Colon (tissue), 2 donors: ENCODE data around the gene SFPQ.
"Not testable (repeated sequence)": the region's sequence is repeated elsewhere in the genome, so short reads cannot be mapped to it uniquely, and the experiment has no call there.

ENCODE experiments used
- FAIRE-seq: peaks from 2 replicates; lab custom pipeline; 2012; peaks lifted over from hg19 to GRCh38; lab: Jason Lieb, UNC
- donor health status: control.
- donor health status: control.

The SFPQ gene, protein sequence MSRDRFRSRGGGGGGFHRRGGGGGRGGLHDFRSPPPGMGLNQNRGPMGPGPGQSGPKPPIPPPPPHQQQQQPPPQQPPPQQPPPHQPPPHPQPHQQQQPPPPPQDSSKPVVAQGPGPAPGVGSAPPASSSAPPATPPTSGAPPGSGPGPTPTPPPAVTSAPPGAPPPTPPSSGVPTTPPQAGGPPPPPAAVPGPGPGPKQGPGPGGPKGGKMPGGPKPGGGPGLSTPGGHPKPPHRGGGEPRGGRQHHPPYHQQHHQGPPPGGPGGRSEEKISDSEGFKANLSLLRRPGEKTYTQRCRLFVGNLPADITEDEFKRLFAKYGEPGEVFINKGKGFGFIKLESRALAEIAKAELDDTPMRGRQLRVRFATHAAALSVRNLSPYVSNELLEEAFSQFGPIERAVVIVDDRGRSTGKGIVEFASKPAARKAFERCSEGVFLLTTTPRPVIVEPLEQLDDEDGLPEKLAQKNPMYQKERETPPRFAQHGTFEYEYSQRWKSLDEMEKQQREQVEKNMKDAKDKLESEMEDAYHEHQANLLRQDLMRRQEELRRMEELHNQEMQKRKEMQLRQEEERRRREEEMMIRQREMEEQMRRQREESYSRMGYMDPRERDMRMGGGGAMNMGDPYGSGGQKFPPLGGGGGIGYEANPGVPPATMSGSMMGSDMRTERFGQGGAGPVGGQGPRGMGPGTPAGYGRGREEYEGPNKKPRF

DNA sequence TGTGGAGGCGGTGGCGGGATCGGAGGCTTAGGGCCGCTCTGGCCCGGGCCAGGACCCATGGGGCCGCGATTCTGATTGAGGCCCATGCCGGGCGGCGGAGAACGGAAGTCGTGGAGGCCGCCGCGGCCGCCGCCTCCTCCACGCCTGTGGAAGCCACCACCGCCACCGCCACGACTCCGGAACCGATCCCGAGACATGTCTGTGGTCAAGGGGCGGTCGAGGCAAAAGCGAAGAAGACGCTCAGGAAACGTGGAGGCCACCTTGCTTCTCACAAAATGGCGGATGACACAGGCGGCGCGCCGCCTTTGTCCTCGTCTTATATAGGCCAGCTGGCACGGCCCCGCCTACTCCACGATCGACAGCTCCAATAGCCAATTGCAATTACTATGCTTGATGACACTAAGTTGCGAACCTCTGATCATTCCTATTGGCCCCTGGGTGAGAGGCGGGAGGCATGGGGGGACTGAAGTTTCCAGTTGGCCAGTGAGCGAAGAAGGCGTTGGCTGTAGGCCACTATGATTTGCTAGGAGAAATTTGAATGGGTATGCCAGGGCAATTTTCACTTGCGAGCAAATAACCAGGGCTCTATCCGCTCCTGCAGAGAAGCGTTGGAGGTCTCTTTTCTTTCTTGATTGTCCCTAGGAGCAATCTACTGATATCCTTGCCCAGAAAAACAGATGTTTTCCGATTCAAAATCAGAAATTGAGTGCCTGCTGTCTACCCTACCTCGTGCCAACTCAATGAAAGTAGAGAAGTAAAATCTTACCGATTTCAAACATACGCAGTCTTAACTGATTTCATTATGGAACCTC, at the start of gene SFPQ:
Gene SFPQ, minus strand, starts transcription at position 293 of the 812 bp plus-strand sequence. Its CDS starts 96 bp downstream, at position 197.
- peak; percentile 71 for FAIRE-seq

DNA sequence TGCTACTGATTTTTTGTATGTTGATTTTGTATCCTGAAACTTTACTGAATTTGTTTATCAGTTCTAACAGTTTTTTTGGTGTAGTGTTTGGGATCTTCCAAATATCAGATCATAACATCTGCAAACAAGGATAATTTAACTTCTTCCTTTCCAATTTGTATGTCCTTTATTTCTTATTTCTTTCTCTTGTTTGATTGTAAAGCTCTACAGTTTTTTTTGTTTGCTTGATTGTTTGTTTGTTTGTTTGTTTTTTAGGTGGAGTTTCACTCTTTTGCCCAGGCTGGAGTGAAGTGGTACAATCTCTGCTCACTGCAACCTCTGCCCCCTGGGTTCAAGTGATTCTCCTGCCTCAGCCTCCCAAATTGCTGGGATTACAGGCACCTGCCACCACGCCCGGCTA, 43.8 kb upstream of the SFPQ start:
- FAIRE-seq, result not testable (repeated sequence)

DNA sequence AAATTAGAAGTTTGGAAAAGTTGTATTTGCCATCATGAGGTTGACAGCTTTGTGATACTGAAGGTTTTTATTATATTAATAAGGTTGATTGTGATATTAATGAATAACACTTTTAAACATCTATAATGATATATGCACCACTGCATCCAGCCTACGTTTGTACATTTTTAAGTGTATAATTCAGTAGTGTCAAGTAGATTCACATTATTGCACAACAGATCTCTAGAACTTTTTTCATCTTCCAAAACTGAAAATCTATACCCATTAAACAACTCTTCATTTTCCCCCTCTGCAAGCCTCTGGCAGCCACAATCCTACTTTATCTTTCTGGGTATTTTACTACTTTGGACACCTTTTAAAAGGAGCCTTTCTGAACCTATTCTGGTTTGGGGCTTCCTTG, 38.3 kb upstream of the SFPQ start:
- FAIRE-seq, result no peak

DNA sequence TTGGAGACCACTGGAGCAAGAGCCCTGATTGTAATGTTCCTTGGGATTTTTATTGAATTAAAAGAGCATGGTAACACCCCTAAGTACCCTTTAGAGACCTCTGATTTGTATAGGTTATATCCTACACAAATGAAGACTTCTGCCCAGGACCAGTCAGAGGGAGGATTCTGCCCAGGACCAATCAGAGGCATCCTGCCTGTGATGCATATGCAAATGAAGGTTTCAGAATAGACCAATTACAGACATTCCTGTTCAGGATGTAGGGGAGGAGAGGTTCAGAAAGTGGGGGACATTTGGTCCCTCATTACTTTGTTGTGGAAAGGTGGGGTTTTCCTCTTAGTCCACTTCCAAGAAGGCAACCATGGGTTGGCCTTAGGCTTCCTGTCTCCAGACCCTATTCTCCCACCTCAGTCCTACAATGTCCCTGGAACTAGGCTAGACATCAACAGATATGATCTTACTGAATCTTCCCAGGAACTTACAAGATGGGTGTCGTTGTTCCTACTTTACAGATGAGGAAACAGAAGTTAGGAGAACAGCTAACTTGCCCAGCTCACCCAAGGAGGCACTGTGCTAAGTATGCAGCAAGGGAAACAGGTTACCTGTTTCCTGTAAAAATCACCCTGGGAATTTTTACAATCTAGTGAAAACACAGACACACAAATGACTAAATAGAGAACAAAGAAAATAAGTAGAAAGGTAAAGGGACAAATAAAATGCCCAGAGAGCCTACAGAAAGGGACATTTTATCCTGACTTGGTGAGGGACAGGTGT, 36.8 kb upstream of the SFPQ start:
- no peak for FAIRE-seq

DNA sequence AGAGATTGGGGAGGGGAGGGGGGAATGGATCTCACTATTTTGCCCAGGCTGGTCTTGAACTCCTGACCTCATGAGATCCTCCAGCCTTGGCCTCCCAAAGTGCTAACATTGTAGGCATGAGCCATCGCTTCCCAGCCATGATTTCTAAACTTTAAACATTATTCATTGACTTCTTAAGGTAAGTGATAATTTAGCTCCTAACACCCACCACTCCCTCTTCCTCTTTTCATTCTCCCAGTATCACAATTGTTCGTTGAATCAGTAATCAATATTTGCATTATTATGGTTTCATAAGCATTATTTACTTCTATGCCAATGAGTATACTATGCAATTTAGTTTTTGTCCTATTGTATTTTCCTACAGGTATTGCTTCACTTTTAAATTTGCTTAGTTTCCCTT, 33.6 kb upstream of the SFPQ start:
- FAIRE-seq, result no peak

DNA sequence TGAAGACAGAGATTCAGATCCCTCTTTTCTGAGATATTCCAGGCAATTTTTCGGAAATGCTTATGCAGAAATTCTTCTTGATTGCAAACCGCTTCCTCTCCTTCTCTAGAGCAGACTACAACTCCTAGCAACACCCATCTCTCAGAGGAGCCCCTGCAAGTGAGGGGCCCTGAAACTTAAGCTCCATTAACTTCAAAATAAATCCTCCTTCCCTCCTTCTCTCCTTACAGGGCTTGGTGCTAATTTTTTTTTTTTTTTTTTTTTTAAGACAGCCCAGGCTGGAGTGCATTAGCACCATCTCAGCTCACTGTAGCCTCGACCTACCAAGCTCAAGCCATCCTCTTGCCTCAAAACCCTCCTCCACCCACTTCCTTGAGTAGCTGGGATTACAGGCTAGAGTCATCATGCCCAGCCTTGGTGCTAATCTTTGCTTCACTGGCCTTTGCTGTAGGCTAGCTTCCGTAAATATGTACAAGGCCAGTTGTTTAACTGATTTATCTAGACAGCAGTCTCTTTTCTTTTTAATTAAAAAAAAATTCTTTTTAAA, 30.2 kb upstream of the SFPQ start:
- no peak for FAIRE-seq

DNA sequence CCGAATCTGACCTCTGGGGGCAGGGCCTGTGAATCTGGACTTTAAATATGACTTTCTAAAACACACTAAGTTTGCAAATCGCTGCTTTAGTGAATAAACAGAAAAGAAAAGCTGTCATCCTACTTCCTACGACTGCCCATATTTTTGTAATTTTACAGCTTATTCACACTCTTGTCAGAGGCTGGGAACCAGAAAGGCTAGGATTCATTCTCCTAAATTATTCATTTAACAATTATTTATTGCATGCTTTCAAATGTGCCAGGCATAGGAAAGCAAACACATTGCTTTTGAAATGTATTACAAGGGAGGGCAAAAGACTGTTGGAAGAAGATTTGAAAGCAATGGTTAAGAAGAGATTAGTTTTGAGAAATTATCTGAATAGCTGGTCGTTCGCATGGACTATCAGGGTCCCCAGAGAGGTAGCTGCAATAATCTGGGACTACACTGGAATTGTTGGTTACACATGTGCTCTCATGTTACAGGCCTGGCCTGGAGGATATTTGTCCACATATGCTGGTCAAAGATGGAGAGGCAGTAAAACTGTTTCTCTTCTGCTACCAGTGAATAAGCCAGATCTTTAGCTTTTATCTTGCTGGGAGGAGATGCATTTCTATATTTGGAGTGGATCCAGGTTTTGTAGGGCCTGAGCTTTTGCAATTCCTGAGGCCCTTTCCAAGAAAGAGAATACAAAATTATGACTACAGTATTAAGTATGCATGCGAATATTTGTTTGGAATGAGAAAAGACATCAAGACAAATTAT, 29.6 kb upstream of the SFPQ start:
- FAIRE-seq, result no peak

DNA sequence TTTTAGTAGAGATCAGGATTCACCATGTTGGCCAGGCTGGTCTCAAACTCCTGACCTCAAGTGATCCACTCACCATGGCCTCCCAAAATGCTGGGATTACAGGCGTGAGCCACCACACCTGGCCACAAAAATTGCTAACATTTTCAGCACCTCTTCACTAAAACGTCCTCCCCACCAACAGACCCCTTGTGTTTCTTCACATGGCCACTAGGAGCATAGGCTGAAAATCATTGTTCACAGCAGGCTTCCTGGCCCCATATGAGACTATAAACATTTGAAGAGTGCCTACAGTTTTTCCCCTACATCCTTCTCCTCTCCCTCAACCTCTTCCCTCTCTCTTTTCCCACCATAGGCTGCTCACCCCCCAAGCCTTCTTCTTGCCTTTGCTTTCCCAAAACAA, 28.0 kb upstream of the SFPQ start:
- no peak for FAIRE-seq

DNA sequence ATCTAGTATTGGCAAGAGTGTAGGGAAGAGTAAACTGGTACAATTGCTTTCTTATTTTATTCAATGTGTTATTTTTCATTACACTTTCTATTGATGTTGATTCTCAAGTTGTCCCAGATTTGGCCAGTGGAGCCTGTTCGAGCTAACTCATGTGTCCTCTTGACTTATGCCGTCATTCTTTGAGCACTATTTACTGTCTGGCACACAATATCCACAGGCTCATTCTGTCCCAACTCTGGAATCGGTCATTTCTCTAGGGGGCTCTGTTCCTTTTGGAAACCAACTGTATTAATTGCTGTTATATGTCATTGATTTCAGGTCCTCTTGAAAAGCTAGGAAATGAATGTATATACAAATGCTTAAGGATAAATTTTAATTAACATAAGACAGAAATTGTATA, 22.4 kb upstream of the SFPQ start:
- no peak for FAIRE-seq

DNA sequence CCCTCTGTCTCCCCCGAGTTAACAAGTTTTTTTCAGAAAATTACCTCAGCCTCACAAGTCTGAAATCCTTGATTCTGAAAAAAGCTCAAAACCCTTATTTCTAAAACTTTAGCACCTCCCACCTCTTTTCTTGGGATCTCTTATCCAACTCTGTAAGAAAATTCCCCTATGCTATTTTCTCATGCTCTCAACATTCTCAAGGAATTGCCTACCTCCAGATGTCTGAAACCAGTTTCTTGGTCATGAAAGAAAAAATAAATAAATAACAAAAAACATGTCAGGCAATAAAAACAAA, 18.1 kb upstream of the SFPQ start:
- no peak for FAIRE-seq

DNA sequence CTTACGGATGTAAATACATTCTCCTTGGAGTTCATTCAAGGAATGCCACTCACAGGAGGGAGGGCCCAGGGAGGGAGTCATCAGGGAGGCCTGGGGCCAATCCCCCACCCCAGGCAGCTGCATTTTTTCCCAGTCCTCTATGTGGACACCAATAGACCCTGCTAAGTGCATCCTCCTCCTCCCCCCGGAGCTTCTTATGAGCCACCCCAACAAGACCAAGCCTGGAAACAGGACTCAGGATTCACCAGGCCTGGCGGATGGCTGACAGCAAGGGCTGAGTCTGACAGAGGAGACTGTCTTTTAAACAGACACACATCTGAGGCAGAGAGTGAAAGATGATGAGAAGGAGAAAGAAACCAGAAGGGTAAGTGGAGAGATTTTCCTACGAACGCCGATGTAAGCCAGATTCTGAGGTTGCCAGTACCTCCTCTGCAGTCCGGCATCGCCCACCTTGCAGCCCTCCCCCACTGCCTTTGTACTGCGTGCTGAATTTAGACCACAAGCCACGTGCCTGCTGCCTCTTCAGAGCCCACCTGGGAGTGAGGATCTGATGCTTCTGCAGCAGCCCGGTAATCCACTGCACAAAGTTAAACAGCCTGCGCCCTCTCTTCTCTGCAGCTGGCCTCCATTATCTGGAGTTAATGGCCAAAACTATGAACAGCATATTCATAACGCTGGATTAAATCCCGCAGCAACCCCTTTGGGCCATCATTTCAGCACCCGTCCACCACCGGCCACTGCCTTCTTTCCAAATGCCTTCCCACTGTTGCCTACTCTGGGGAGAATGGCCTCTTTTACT, 17.6 kb upstream of the SFPQ start:
- no peak for FAIRE-seq

DNA sequence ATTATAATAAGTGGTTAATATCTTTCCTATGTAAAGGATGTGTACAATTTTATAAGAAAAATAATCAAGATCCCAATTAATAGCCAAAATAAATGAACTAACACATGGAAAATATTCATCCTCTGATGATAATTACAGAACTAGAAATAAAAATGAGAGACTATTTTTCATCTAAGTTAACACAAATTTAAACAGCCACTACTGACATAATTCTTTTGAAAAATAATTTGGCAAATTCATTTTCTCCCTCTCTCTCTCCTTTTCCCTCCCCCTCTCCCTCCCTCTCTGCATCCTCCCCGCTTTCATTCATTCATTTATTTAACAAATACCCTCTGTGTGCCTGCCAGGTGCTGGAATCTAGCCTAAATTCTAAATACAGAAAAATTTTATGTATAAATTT, 10.3 kb upstream of the SFPQ start:
- FAIRE-seq, result no peak

DNA sequence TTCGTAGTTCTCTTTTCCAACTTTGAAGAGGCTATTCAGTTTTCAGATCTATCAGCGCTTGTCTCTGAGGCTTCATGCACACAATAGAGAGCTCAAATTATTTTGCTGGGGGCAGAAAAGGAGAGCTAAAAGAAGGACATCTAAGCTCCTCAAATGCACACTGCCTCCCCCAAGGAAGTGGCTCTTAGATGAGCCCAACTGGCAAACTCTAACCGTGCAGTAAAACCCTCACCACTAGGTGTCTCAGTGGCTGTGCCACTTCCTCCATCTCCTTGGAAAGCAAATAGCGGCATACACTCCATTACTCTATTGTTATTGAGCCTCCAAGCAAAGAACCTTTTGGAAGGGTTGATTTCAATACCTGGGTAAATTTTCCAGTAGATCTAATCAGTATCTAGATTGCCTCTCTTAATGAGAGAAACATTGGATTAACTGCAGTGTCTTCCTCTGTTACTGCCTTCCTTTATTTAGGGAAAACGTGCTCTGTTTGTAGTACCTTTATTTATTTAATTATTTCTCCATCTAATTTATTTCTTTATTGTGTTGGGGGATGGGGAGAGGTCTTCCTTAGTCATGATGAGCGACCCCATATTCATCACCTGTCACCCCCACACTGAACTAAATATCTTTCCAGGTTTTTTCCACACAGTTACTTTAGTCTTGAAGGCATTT, 9.2 kb upstream of the SFPQ start:
- no peak for FAIRE-seq

DNA sequence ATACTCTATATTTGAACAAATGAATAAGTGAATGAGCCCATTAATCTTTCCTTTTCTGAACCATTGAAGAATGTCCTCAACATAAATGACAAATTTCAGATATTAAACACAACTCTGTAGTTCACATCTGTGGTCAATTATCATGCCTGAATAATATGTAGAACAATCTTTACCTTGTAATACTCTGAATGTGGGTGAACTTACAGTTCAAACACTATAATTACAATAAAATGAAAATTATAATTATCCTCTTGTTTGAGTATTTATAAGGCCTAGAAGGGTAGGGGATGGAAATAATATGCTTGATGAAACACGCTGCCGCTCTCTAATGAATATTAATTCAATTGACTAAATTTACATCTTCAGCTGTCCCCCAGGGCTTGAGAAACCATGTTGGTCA, 8.7 kb upstream of the SFPQ start:
- FAIRE-seq, result no peak

DNA sequence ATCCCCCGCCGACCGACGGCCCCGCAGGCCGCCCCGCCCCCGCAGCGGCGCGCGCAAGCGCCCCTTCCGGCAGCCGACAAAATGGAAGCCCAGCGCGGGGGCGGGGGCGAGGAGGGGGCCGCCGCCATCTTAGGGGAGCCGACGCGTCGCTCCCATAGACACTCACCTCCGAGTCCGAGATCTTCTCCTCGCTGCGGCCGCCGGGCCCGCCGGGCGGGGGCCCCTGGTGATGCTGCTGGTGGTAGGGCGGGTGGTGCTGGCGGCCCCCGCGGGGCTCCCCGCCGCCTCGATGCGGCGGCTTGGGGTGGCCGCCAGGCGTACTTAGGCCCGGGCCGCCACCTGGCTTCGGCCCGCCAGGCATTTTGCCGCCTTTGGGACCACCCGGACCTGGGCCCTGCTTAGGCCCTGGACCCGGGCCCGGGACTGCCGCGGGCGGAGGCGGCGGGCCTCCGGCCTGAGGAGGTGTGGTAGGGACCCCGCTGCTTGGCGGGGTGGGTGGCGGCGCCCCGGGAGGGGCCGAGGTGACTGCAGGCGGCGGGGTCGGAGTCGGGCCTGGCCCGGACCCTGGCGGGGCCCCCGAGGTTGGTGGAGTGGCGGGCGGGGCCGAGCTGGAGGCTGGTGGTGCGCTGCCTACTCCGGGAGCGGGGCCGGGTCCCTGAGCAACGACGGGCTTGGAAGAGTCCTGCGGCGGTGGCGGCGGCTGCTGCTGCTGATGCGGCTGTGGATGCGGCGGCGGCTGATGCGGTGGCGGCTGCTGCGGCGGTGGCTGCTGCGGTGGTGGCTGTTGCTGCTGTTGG, 691 bp downstream of the SFPQ start:
- FAIRE-seq, result no peak

DNA sequence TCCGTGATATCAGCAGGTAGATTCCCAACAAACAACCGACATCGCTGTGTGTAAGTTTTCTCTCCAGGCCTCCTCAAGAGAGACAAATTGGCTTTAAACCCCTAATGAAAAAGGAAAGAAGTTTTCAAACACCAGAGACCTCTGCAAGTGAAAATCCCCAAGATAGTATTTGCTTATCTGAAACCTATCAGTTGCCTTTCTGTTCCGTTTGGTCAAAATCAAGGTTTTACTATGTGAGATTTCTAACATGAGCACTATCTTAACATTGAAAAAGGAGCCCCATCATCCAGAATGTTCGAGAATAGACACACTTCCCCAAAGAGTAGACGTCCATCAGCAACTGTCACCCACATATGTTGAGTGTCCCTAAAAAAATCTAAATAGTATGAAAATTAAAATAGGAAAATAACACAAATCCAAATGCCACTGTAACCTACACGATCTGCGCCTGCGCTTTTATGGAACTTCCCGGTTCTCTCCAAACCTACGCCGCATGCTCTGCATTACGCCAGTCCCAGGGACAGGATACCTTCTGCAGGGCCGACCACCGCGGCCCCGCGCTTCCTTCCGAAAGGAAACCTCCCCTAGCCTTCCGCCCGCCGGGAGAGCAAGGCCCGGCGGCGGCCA, 1.4 kb downstream of the SFPQ start:
- no peak for FAIRE-seq

DNA sequence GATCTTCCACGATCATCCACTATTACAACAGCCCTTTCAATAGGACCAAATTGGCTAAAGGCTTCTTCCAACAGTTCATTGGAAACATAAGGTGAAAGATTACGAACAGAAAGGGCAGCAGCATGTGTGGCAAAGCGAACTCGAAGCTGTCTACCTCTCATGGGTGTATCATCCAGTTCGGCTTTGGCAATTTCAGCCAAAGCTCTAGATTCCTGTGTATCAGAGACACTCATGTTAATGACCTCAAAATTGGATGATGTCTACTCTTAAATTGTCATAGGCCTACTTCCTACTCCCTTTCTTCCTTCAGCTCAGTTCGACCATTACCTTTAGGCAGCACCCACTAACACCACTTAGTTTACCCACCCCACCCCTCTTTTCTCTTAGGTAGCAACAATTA, 2.2 kb downstream of the SFPQ start:
- no peak for FAIRE-seq

DNA sequence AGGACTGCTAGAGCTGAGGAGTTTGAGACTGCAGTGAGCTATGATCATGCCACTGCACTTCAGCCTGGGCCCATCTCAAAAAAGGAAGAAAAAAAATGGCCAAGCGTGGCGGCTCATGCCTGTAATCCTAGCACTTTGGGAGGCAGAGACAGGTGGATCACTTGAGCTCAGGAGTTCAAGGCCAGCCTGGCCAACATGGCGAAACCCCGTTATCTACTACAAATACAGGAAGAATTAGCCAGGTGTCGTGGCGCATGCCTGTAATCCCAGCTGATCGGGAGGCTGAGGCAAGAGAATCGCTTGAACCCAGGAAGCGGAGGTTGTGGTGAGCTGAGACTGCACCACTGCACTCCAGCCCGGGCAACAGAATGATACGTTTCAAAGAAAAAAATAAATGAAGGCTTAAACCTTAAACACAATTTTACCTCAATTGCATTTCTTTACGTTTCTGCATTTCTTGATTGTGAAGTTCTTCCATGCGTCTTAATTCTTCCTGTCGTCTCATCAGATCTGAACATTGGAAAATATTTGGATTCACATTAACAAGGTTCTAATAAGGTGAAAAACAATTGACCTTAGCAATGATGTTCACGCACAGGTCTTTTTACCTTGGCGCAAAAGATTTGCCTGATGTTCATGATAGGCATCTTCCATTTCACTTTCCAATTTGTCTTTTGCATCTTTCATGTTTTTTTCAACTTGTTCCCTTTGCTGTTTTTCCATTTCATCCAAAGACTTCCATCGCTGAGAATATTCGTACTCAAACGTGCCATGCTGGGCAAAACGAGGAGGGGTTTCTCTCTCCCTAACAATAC, 4.2 kb downstream of the SFPQ start:
- no peak for FAIRE-seq
